GM20000 (cell line): ENCODE results near the gene CHAD.

ENCODE experiments used
- DNase-seq: peaks from one replicate; pipeline ENCODE4 v3.0.0; 2012; ENCODE audit warnings: low spot score
- CTCF ChIP-seq: IDR thresholded peaks from 2 replicates; pipeline ENCODE4 v1.5.1; 2012; ENCODE audit warnings: mild to moderate bottlenecking, control low read depth; ENCODE audit errors: extremely low read depth, missing control alignments

The CHAD gene

GRCh38 chr17:50501054-50501453 is 32.4 kb upstream of the CHAD start:
- peak; percentile 5 for TF ChIP-seq CTCF
- DNase-seq, result no peak

- no peak for TF ChIP-seq CTCF
- DNase-seq, result no peak
Observed at GRCh38 chr17:50499721-50500120, 31.0 kb upstream of the CHAD start.

- no peak for TF ChIP-seq CTCF
- DNase-seq, result no peak
Observed at GRCh38 chr17:50499270-50499669, 30.6 kb upstream of the CHAD start.

GRCh38 chr17:50498021-50498874 is 29.6 kb upstream of the CHAD start:
- no peak for DNase-seq
- no peak for TF ChIP-seq CTCF

- no peak for TF ChIP-seq CTCF
- no peak for DNase-seq
Observed at GRCh38 chr17:50495918-50496317, 27.2 kb upstream of the CHAD start.

- no peak for DNase-seq
- no peak for TF ChIP-seq CTCF
Observed at GRCh38 chr17:50495217-50495823, 26.6 kb upstream of the CHAD start.

- DNase-seq, result no peak
- TF ChIP-seq CTCF, result no peak
Observed at GRCh38 chr17:50493744-50494143, 25.1 kb upstream of the CHAD start.
